ENCODE results near the gene CFAP52. TPM values are rescaled to one million over a fixed set of nuclear protein-coding genes. Genes with fewer than 3 reads are reported as not detected.

Gene CFAP52
- total and polyA plus RNA-seq, 2 of the 13 experiments (the other 11 are each of a cell fraction or from before 2014, with no cell fraction given): not detected

DNA sequence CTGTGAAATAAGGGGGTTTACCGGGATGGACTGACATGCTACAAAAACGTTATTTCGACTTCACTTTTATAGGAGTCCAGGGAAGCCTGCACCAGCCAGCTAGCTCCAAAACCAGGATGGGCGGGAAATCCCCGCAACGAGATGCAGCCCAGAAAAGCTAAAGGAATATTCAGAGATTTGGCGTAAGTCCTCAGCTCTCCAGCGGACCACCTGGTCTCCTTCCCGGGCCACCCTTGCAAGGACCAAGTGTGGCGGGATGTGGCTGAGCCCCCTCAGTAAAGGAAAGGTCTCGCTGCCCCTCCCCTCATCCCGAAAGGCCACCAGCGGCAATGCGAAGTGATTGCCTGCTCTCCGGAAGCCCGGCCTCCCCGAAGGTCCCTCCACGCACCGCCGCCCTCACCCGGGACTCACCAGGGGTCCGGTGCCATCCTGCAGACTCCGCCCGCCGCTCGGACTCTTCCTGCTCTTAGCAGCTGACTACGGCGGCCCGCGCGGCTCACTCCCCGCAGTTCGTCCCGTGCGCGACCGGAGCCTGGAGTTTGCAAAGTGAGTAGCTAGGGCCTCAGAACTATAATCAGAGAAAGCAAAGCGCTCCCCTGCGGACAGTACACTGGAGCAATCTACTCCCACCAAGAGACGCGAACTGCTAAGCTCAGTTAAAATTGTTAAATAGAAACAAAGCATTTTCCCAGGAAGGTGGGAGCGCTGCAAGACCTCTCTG lies 901 bp upstream of the CFAP52 start, which contains the start of gene STX8 (continued):
- TF ChIP-seq NR3C1 (CRISPR knock-in tag; IDR thresholded peaks at IDR 0.05): no peak
- TF ChIP-seq, protein P1, sequence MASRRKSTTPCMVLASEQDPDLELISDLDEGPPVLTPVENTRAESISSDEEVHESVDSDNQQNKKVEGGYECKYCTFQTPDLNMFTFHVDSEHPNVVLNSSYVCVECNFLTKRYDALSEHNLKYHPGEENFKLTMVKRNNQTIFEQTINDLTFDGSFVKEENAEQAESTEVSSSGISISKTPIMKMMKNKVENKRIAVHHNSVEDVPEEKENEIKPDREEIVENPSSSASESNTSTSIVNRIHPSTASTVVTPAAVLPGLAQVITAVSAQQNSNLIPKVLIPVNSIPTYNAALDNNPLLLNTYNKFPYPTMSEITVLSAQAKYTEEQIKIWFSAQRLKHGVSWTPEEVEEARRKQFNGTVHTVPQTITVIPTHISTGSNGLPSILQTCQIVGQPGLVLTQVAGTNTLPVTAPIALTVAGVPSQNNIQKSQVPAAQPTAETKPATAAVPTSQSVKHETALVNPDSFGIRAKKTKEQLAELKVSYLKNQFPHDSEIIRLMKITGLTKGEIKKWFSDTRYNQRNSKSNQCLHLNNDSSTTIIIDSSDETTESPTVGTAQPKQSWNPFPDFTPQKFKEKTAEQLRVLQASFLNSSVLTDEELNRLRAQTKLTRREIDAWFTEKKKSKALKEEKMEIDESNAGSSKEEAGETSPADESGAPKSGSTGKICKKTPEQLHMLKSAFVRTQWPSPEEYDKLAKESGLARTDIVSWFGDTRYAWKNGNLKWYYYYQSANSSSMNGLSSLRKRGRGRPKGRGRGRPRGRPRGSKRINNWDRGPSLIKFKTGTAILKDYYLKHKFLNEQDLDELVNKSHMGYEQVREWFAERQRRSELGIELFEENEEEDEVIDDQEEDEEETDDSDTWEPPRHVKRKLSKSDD (CRISPR knock-in tag; IDR thresholded peaks at IDR 0.05; ENCODE audit: low read depth): no peak
- no peak for TF ChIP-seq CBX2 (IDR thresholded peaks at IDR 0.05; ENCODE audit: low read depth, low read length)
- 0 out of 2 replicates have a peak, but pooled peaks have one; percentile 52 for TF ChIP-seq CBX2 (CRISPR knock-in tag; IDR thresholded peaks at IDR 0.05; ENCODE audit: low read depth)
- TF ChIP-seq, protein P2, sequence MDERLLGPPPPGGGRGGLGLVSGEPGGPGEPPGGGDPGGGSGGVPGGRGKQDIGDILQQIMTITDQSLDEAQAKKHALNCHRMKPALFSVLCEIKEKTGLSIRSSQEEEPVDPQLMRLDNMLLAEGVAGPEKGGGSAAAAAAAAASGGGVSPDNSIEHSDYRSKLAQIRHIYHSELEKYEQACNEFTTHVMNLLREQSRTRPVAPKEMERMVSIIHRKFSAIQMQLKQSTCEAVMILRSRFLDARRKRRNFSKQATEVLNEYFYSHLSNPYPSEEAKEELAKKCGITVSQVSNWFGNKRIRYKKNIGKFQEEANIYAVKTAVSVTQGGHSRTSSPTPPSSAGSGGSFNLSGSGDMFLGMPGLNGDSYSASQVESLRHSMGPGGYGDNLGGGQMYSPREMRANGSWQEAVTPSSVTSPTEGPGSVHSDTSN (CRISPR knock-in tag; IDR thresholded peaks at IDR 0.05): no peak
- TF ChIP-seq ZNF878 (CRISPR knock-in tag; IDR thresholded peaks at IDR 0.05): peak; percentile 55; the same call in 1 of the 2 replicates
- TF ChIP-seq, protein P3, sequence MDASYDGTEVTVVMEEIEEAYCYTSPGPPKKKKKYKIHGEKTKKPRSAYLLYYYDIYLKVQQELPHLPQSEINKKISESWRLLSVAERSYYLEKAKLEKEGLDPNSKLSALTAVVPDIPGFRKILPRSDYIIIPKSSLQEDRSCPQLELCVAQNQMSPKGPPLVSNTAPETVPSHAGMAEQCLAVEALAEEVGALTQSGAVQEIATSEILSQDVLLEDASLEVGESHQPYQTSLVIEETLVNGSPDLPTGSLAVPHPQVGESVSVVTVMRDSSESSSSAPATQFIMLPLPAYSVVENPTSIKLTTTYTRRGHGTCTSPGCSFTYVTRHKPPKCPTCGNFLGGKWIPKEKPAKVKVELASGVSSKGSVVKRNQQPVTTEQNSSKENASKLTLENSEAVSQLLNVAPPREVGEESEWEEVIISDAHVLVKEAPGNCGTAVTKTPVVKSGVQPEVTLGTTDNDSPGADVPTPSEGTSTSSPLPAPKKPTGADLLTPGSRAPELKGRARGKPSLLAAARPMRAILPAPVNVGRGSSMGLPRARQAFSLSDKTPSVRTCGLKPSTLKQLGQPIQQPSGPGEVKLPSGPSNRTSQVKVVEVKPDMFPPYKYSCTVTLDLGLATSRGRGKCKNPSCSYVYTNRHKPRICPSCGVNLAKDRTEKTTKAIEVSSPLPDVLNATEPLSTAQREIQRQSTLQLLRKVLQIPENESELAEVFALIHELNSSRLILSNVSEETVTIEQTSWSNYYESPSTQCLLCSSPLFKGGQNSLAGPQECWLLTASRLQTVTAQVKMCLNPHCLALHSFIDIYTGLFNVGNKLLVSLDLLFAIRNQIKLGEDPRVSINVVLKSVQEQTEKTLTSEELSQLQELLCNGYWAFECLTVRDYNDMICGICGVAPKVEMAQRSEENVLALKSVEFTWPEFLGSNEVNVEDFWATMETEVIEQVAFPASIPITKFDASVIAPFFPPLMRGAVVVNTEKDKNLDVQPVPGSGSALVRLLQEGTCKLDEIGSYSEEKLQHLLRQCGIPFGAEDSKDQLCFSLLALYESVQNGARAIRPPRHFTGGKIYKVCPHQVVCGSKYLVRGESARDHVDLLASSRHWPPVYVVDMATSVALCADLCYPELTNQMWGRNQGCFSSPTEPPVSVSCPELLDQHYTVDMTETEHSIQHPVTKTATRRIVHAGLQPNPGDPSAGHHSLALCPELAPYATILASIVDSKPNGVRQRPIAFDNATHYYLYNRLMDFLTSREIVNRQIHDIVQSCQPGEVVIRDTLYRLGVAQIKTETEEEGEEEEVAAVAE (CRISPR knock-in tag; IDR thresholded peaks at IDR 0.05; ENCODE audit: borderline replicate concordance): peak; percentile 61; the same call in 1 of the 2 replicates
- TF ChIP-seq ISX (CRISPR knock-in tag; conservative IDR thresholded peaks at IDR 0.05): no peak
- TF ChIP-seq ZMYM2 (CRISPR knock-in tag; IDR thresholded peaks at IDR 0.05): no peak
- TF ChIP-seq ZNF329 (CRISPR knock-in tag; IDR thresholded peaks at IDR 0.05; ENCODE audit: low read depth): peak; percentile 55; the same call in 1 of the 2 replicates
- TF ChIP-seq ZNF160 (CRISPR knock-in tag; IDR thresholded peaks at IDR 0.05): peak; percentile 50; the same call in 1 of the 2 replicates
- peak; percentile 97 for TF ChIP-seq POGZ (CRISPR knock-in tag; IDR thresholded peaks at IDR 0.05)
- TF ChIP-seq SMYD3 (CRISPR knock-in tag; IDR thresholded peaks at IDR 0.05): peak; percentile 26; the same call in 1 of the 2 replicates
- no peak for TF ChIP-seq CHD2 (IDR thresholded peaks at IDR 0.05; ENCODE audit: low read depth, low read length)
- TF ChIP-seq, protein P4, sequence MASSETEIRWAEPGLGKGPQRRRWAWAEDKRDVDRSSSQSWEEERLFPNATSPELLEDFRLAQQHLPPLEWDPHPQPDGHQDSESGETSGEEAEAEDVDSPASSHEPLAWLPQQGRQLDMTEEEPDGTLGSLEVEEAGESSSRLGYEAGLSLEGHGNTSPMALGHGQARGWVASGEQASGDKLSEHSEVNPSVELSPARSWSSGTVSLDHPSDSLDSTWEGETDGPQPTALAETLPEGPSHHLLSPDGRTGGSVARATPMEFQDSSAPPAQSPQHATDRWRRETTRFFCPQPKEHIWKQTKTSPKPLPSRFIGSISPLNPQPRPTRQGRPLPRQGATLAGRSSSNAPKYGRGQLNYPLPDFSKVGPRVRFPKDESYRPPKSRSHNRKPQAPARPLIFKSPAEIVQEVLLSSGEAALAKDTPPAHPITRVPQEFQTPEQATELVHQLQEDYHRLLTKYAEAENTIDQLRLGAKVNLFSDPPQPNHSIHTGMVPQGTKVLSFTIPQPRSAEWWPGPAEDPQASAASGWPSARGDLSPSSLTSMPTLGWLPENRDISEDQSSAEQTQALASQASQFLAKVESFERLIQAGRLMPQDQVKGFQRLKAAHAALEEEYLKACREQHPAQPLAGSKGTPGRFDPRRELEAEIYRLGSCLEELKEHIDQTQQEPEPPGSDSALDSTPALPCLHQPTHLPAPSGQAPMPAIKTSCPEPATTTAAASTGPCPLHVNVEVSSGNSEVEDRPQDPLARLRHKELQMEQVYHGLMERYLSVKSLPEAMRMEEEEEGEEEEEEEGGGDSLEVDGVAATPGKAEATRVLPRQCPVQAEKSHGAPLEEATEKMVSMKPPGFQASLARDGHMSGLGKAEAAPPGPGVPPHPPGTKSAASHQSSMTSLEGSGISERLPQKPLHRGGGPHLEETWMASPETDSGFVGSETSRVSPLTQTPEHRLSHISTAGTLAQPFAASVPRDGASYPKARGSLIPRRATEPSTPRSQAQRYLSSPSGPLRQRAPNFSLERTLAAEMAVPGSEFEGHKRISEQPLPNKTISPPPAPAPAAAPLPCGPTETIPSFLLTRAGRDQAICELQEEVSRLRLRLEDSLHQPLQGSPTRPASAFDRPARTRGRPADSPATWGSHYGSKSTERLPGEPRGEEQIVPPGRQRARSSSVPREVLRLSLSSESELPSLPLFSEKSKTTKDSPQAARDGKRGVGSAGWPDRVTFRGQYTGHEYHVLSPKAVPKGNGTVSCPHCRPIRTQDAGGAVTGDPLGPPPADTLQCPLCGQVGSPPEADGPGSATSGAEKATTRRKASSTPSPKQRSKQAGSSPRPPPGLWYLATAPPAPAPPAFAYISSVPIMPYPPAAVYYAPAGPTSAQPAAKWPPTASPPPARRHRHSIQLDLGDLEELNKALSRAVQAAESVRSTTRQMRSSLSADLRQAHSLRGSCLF (CRISPR knock-in tag; IDR thresholded peaks at IDR 0.05; ENCODE audit: borderline replicate concordance): no peak
